Gastroesophageal sphincter (tissue), 3 donors: ENCODE results near the gene ALK.

ENCODE experiments used
- CTCF ChIP-seq, 4 experiments: fragments of 200-600 bp in 2 of 4; fragments of 450-650 bp in 2 of 4; sonication (generic) in 1 of 4; IDR thresholded peaks; one replicate each; pipeline ENCODE4 v1.5.1; 2017 to 2019; ENCODE audit warnings: antibody characterized with exemption in 4 of 4, mild to moderate bottlenecking in 2 of 4, moderate library complexity in 2 of 4
- POLR2AphosphoS5 ChIP-seq: sonication (generic); formaldehyde crosslinking; IDR thresholded peaks from one replicate; pipeline ENCODE4 v1.6.1; 2017; ENCODE audit warnings: antibody characterized with exemption

GRCh38 chr2:29697715-29698114 lies 223.7 kb downstream of the ALK start:
- TF ChIP-seq CTCF (IDR thresholded peaks at IDR 0.05): no peak
- no peak for TF ChIP-seq POLR2AphosphoS5
